Cardiac muscle cell (in vitro differentiated cells and primary cell): ENCODE data around the gene ISG20. TPM values are rescaled to one million over a fixed set of nuclear protein-coding genes. Genes with fewer than 3 reads are reported as not detected.

Source experiments
- DNase-seq, 2 donors: peaks; one replicate each; pipeline versions ENCODE4 v3.0.0 to v3.0.0-alpha.2; 2010 to 2017; ENCODE audit warnings: low read depth in 1 of 2, low spot score in 1 of 2
- H3K27ac ChIP-seq: fragments of 200-600 bp; sonication (generic); 2 replicates; pipeline ENCODE4 v1.5.1; 2016
- H3K27me3 ChIP-seq: fragments of 200-600 bp; sonication (generic); 2 replicates; pipeline ENCODE4 v1.6.0; 2016; ENCODE audit warnings: control low read depth
- H3K36me3 ChIP-seq: fragments of 200-600 bp; sonication (generic); 2 replicates; pipeline ENCODE4 v1.5.1; 2016; ENCODE audit warnings: control low read depth
- H3K4me1 ChIP-seq: fragments of 200-600 bp; sonication (generic); 2 replicates; pipeline ENCODE4 v1.8.1; 2017; ENCODE audit warnings: low read depth, mild to moderate bottlenecking, mixed run types
- H3K4me3 ChIP-seq: fragments of 200-600 bp; sonication (generic); 2 replicates; pipeline ENCODE4 v1.5.1; 2016; ENCODE audit warnings: mild to moderate bottlenecking
- H3K9me3 ChIP-seq: fragments of 200-600 bp; sonication (generic); 2 replicates; pipeline ENCODE4 v1.5.1; 2017; ENCODE audit warnings: low read depth, mild to moderate bottlenecking, control low read depth
- polyA plus RNA-seq: library from polyadenylated mRNA; unstranded; fragments of >200 nt; fragmentation: Nextera tagmentation; extraction: Ambion mirVana; gene quantifications from 2 replicates; pipeline ENCODE4 v1.2.1, GENCODE V29; 2016
- total RNA-seq: library from RNA; depleted of rRNA; stranded (reverse); fragments of >200 nt; gene quantifications from 2 replicates; pipeline ENCODE4 v1.2.3, GENCODE V29; 2016
- TF ChIP-seq, protein P1 (sequence below): IDR thresholded peaks from 2 replicates; pipeline ENCODE4 v1.5.1; 2012; ENCODE audit warnings: low read depth, mild to moderate bottlenecking, low read length

Gene ISG20
- total and polyA plus RNA-seq, 2 experiments from 2014 or later = 0.69 TPM; not detected in 1

- H3K4me1 ChIP-seq = no peaks in the 10 kb centered on the region
- H3K9me3 ChIP-seq = no peaks in the 10 kb centered on the region
- DNase-seq = no peak
- H3K36me3 ChIP-seq = no peaks in the 10 kb centered on the region
- no peak overlapping the region for H3K27ac ChIP-seq
- no peaks in the 10 kb centered on the region for H3K27me3 ChIP-seq
- TF ChIP-seq, protein P1, sequence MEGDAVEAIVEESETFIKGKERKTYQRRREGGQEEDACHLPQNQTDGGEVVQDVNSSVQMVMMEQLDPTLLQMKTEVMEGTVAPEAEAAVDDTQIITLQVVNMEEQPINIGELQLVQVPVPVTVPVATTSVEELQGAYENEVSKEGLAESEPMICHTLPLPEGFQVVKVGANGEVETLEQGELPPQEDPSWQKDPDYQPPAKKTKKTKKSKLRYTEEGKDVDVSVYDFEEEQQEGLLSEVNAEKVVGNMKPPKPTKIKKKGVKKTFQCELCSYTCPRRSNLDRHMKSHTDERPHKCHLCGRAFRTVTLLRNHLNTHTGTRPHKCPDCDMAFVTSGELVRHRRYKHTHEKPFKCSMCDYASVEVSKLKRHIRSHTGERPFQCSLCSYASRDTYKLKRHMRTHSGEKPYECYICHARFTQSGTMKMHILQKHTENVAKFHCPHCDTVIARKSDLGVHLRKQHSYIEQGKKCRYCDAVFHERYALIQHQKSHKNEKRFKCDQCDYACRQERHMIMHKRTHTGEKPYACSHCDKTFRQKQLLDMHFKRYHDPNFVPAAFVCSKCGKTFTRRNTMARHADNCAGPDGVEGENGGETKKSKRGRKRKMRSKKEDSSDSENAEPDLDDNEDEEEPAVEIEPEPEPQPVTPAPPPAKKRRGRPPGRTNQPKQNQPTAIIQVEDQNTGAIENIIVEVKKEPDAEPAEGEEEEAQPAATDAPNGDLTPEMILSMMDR = no peak
- no peak overlapping the region for H3K4me3 ChIP-seq
These were observed 13.2 kb downstream of the ISG20 start for GRCh38 chr15:88651971-88652370.

GRCh38 chr15:88652456-88653199 lies 13.8 kb downstream of the ISG20 start:
- no peaks in the 10 kb centered on the region for H3K36me3 ChIP-seq
- H3K27me3 ChIP-seq = no peaks in the 10 kb centered on the region
- no peaks in the 10 kb centered on the region for H3K9me3 ChIP-seq
- no peak for DNase-seq
- H3K4me3 ChIP-seq = no peak overlapping the region
- H3K27ac ChIP-seq = no peak overlapping the region
- TF ChIP-seq, protein P1 = no peak
- H3K4me1 ChIP-seq = no peaks in the 10 kb centered on the region

- Histone ChIP-seq H3K36me3 (no peaks in the 10 kb centered on the region), H3K4me3 (no peak overlapping the region), H3K27me3 (no peaks in the 10 kb centered on the region), H3K4me1 (no peaks in the 10 kb centered on the region), H3K9me3 (no peaks in the 10 kb centered on the region), H3K27ac (no peak overlapping the region)
- TF ChIP-seq, protein P1 = no peak
- no peak for DNase-seq
These were observed 14.6 kb downstream of the ISG20 start for GRCh38 chr15:88653200-88654064.

DNA sequence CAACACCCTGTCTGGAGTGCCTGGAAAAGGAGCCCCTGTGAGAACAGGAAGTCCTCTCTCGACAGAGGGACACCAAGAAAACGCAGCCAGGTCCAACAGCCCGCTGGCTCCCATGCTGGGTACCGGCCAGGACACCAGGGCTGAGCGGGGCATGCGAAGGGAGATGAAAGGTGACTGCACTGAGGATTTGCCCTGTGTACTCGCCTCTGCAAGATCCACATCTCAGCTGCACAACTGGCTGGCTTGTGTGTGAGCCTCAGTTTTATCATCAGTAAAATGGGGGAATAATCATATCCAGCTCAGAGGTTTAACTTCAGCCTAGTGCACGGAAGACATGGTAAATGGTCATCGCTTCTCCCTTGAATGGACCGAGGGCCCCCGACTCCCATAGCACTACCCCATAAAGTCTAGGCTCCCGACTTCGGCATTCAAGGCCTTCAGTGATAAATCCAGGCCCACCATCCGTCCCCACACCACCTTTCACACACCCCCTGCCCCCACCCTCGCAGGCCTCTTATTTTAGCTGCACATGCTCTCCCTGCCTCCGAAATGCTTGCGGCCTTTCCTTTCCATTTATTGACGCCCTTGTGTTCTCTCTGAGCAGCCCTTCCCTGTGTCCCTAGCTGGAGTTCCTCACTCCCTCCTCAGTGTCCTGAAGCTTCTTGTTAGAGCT lies 15.8 kb downstream of the ISG20 start:
- no peaks in the 10 kb centered on the region for H3K36me3 ChIP-seq
- no peak for DNase-seq
- no peak overlapping the region for H3K4me3 ChIP-seq
- H3K9me3 ChIP-seq = no peaks in the 10 kb centered on the region
- H3K4me1 ChIP-seq = no peaks in the 10 kb centered on the region
- no peak overlapping the region for H3K27ac ChIP-seq
- peaks cover 3% of the 10 kb centered on the region for H3K27me3 ChIP-seq
- TF ChIP-seq, protein P1 = no peak

DNA sequence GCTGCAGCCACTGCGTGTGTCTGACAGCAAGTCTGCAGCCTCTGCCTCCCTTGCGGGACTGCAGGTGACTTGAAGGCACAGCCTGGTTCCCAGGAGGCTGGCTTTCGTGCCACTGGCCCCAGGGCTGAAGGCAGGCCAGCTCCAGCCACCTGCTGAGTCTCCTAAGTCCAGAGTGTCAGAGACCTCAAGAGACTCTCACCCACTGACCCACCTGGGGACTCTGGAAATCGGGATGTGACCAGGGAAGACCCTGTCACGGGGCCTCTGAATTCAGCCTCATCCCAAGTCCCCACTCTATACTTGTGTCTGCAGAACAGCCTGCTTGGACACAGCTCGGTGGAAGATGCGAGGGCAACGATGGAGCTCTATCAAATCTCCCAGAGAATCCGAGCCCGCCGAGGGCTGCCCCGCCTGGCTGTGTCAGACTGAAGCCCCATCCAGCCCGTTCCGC lies 16.3 kb downstream of the ISG20 start:
- TF ChIP-seq, protein P1 = no peak
- peaks cover 3% of the 10 kb centered on the region for H3K27me3 ChIP-seq
- no peak for DNase-seq
- H3K4me1 ChIP-seq = no peaks in the 10 kb centered on the region
- no peaks in the 10 kb centered on the region for H3K9me3 ChIP-seq
- H3K36me3 ChIP-seq = no peaks in the 10 kb centered on the region
- no peak overlapping the region for H3K27ac ChIP-seq
- H3K4me3 ChIP-seq = no peak overlapping the region
